K562 (cell line): Measurements from ENCODE around the gene RAB24. TPM values are rescaled to one million over a fixed set of nuclear protein-coding genes. Genes with fewer than 3 reads are reported as not detected.

Experiments used
- CCNT2 ChIP-seq: IDR thresholded peaks from 2 replicates; pipeline ENCODE4 v1.6.1; 2011; ENCODE audit warnings: borderline replicate concordance, low read depth, mild to moderate bottlenecking, moderate library complexity, mixed read lengths, low read length; ENCODE audit not compliant: insufficient read length; ENCODE audit errors: extremely low read depth
- EP300 ChIP-seq: IDR thresholded peaks from 2 replicates; pipeline ENCODE4 v1.6.1; 2012; ENCODE audit warnings: low read length, improper control_type of control experiment
- RB1 ChIP-seq: fragments of 450-650 bp; IDR thresholded peaks from 2 replicates; pipeline ENCODE4 v1.6.1; 2017; ENCODE audit warnings: low read depth, mild to moderate bottlenecking
- ZNF253 ChIP-seq: fragments of 250-450 bp; sonication (Bioruptor Pico); conservative IDR thresholded peaks from 2 replicates; pipeline ENCODE4 v1.6.1; 2021; ENCODE audit warnings: mild to moderate bottlenecking
- ZNF407 ChIP-seq: fragments of 450-650 bp; IDR thresholded peaks from 2 replicates; pipeline ENCODE4 v1.6.1; 2016; ENCODE audit warnings: low read depth
- ZNF668 ChIP-seq: fragments of 250-450 bp; sonication (Bioruptor Pico); IDR thresholded peaks from 2 replicates; pipeline ENCODE4 v1.8.0; 2022; ENCODE audit warnings: mild to moderate bottlenecking, inconsistent platforms
- polyA plus RNA-seq, 8 experiments: library from polyadenylated mRNA; depleted of rRNA in 4 of 8; stranded (reverse) in 5 of 8; unstranded in 3 of 8; fragments of >200 nt; fragmentation: Nextera tagmentation in 2 of 8; fragmentation: Illumina TruSeq in 1 of 8; extraction: Ambion mirVana in 2 of 8; extraction: Trizol in 1 of 8; gene quantifications; 2 replicates each; pipeline versions ENCODE4 v1.2.1 to v1.2.3, GENCODE V29; 2011 to 2014; ENCODE audit warnings: inconsistent platforms in 1 of 8, missing spikeins in 1 of 8
- total RNA-seq, 7 experiments: library from RNA; depleted of rRNA in 6 of 7; stranded (reverse); fragments of >200 nt in 6 of 7; fragmentation: Illumina TruSeq in 2 of 7; extraction: Trizol in 2 of 7; gene quantifications; 2 replicates each; pipeline versions ENCODE4 v1.2.1 to v1.2.3, GENCODE V29; 2011 to 2021; ENCODE audit warnings: low replicate concordance in 1 of 7

The RAB24 gene
- total and polyA plus RNA-seq, 9 of the 15 experiments (the other 6 are each of a cell fraction or from before 2014, with no cell fraction given) = 13.9 to 107 (median 34.8) TPM

GRCh38 chr5:177290816-177291596 lies 12.5 kb downstream of the RAB24 start (continued):
- TF ChIP-seq EP300 = no peak
- no peak for TF ChIP-seq ZNF407
- no peak for TF ChIP-seq RB1
- TF ChIP-seq CCNT2 = no peak
- TF ChIP-seq ZNF253 (CRISPR knock-in tag) = no peak
- no peak for TF ChIP-seq ZNF668 (CRISPR knock-in tag)
